Measurements from ENCODE around the gene ARHGEF17.

DNA sequence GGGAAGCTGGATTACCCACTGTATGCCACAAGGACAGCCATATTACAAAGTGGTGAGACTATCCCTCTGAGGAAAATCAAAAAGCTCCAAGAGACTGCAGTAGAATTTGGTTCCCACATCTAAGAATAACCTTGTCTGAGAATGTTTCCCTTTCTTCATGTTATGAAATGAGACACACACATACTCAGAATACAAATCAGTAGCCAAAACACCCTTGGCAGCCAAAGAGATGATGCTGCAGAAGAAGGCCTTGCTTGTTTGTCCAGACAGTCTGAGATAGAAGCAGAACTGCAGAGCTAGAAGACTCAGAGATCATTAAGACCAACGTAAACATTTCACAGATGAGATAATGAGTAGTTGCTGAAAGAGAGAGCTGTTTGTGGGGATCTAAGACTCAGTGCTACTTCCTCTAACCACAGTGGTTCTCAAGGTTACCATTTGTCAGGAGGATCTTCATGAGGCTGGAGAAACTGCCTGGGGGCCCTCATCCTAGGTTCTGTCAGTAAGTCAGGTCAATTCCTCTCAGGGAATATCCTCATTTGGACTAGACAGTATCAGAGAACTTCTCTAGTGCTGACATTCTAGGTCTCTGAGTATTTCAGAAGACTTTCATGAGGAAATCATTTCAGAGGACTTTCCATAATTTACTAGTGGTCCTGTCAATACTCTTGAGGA, 107.0 kb downstream of the ARHGEF17 start:
- TF ChIP-seq, protein P1, sequence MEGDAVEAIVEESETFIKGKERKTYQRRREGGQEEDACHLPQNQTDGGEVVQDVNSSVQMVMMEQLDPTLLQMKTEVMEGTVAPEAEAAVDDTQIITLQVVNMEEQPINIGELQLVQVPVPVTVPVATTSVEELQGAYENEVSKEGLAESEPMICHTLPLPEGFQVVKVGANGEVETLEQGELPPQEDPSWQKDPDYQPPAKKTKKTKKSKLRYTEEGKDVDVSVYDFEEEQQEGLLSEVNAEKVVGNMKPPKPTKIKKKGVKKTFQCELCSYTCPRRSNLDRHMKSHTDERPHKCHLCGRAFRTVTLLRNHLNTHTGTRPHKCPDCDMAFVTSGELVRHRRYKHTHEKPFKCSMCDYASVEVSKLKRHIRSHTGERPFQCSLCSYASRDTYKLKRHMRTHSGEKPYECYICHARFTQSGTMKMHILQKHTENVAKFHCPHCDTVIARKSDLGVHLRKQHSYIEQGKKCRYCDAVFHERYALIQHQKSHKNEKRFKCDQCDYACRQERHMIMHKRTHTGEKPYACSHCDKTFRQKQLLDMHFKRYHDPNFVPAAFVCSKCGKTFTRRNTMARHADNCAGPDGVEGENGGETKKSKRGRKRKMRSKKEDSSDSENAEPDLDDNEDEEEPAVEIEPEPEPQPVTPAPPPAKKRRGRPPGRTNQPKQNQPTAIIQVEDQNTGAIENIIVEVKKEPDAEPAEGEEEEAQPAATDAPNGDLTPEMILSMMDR (IDR thresholded peaks at IDR 0.05) = no peak
- TF ChIP-seq POLR2A (IDR thresholded peaks at IDR 0.05) = no peak

All from testis (tissue), 2 donors.